HG03432 (cell line): ENCODE results near the gene ELFN1.

ENCODE experiments used
- ATAC-seq: cut with Tn5 transposase; IDR thresholded peaks from one replicate; pipeline ENCODE4 v1.9.1; 2021; ENCODE audit warnings: mild to moderate bottlenecking, moderate library complexity; ENCODE audit not compliant: unreplicated experiment

Gene ELFN1

DNA sequence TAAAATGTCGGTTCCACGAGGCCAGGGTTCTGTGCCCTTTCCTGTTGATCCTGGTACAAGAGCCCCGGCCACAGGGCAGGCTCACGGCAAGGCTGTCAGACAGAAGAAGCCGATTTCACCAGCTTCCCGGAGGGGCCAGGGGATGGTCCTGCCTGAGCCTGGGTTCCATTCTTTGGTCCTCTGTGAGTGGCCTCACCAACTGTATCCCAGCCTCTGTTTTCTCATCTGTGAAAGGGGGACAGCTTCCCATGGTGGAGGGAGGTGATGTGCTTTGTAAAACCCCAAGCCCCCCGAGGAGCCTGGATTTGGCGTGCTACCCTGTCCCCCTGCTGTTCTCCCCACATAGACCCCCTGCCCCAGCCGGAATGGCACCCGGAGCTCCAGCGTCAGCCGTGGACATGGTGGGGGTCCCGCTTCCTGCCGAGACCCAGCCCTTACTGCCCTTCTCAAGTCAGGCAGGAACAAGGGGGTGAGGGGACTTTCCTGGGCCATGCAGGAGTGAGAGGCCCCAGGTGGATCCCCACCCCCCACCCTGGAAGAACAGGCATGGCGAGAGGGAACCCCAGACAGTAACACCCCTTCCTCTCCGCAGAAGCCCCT lies 28.3 kb upstream of the ELFN1 start:
- no peak for ATAC-seq

- no peak for ATAC-seq
These were observed 27.8 kb upstream of the ELFN1 start for GRCh38 chr7:1642291-1642731.

- no peak for ATAC-seq
These were observed 26.6 kb upstream of the ELFN1 start for GRCh38 chr7:1643270-1644092.

- ATAC-seq = no peak
These were observed 25.6 kb upstream of the ELFN1 start for GRCh38 chr7:1644341-1645070.

DNA sequence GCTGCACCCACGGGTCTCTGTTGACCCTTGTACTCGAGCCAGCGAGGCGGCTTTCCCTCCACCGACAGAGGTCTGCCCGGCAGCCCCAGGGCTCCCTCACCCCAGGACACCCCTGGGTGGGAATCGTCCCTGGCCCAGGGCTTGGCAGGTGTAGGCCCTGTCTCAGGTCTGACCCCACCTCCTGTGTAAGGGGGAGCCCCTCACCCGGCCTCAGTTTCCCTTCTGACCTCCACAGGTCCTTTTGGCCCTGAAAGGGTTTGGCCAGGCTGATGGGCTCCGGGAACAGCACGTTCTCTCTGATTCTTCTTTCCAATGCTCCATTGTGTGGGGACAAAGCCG lies 25.0 kb upstream of the ELFN1 start:
- no peak for ATAC-seq

GRCh38 chr7:1645476-1645875 lies 24.6 kb upstream of the ELFN1 start:
- no peak for ATAC-seq

GRCh38 chr7:1646391-1646790 lies 23.7 kb upstream of the ELFN1 start:
- no peak for ATAC-seq

- no peak for ATAC-seq
These were observed 22.9 kb upstream of the ELFN1 start for GRCh38 chr7:1646957-1647891.

DNA sequence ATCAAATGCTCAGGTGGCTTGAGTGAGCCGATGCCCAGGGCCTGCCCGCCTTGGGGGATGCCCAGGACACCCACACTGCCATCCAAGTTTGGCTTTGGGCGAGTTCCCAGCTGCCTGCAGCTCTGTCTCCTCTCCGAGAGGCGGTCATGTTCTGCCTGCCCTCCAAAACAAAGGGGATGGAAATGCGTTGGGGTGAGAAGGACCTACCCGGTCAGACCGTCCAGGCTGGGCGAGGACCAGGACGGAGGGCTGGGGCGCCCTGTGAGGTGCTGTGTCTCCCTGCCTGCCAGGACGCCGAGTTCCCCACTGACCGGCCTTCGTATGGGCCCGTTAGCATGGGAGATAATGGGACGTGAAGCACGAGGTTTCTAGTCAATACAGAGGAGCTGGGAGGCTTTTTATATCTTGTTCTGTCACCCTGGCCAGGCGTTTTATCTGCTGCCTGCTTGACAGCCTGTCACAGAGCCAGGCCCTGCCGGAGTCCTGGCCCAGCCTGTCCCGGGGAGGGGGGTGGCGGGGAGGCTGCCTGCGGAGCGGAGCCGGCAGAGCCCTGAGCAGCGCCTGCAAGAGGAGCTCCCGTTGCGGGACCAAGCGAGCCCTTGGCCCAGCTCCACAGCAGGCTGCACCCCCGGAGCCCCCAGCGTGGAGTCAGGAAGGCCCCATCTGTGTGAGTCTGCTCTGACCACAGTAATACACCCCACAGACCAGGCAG lies 22.0 kb upstream of the ELFN1 start:
- ATAC-seq = no peak

DNA sequence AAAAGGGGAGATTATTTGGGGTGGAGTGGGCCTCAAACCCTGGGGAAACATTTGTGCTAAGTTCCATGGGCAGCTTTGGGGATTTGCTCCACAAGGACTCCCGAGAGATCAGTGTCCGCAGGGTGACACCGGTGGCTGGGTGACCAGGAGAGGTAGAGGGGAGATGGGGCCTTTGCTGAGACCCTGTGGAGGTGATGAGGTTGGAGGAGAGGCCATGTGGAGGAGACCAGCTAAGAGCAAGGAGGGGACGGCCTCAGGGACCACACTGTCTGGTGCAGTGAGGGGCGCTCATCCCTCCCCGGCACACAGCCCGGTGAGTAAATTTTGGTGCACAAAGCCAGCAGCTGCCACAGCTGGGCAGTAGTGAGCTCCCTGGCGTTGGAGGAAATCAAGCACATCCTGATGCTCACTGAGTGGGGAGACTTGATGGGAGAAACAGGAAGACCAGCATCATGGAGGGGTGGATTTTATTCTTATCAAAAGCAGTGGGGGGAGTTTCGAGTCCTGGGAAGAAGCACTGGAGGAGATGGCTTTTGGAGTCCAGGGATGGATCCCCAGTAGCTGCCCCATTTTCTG lies 20.2 kb upstream of the ELFN1 start:
- no peak for ATAC-seq

GRCh38 chr7:1650363-1651030 lies 19.6 kb upstream of the ELFN1 start:
- no peak for ATAC-seq

DNA sequence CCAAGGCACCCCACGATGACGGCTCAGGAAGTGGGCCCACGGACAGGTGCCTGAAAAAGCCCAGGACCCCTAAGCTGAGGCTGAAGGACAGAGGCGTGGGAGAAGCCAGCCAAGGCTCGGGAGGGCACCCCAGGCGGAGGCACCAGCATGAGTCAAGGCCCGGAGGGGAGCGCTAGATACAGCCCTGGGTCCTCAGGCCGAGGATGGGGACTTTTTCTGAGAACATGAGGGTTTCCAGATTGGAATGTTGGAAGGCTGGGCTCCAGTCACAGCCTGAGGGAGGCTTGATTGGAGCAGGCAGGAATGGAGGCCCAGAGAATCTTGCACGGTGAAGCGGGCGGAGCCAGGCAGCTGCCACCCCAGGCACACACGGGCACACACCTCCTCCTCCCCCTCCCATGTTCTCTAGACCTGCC lies 19.0 kb upstream of the ELFN1 start:
- ATAC-seq = no peak

DNA sequence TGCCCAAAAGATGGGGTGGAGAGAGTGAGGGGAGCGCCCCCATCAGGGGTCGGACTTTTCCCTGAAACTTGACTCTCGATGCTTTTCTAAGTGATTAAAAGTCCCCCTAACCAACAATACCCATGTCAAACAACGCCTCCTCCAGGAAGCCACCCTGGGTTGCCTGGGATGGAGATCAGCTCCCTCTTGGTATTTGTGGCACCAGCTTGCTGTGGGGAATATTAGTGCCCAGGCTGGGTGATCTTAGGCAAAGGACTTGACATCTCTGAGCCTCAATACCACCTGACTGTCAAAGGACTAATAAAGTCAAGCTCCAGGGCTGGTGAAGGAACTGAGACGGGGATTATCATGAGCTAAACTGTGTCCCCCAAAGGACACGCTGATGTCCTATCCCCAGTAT lies 18.2 kb upstream of the ELFN1 start:
- no peak for ATAC-seq

DNA sequence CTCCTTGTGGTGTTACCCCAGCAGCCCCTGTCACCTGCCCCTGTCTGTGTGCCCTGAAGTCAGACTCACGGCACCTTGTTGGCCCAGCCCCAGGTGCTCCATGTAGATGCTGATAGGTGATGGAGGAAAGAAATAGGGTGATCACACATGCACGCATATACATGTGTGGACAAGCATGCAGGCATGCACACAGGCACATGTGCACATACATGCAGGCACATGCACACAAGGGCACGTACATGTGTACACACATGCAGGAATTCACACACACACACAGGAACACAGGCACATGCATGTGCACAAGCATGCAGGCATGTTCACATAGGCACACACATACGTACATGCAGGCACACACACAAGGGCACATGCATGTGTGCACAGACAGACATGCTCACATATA lies 16.6 kb upstream of the ELFN1 start:
- no peak for ATAC-seq

DNA sequence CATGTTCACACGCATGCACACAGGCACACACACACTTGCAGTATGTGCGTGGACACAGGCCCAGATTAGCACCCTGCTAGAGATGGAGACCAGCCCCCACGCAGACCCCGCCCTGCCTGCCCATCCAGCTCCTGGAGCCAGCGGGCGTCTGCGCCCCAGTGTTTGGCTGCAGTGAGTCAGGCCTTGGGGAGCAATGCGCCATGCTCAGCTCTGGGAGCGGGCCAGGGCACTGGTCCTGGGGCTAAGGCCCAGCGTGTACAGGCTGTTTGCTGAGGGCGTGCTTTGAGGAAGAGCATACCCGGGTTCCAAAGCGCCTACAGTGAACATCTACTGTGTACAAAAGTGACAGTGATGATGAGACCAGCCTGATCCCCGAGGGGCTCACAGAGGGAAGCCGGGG lies 16.0 kb upstream of the ELFN1 start:
- no peak for ATAC-seq

- no peak for ATAC-seq
These were observed 15.2 kb upstream of the ELFN1 start for GRCh38 chr7:1654738-1655475.

DNA sequence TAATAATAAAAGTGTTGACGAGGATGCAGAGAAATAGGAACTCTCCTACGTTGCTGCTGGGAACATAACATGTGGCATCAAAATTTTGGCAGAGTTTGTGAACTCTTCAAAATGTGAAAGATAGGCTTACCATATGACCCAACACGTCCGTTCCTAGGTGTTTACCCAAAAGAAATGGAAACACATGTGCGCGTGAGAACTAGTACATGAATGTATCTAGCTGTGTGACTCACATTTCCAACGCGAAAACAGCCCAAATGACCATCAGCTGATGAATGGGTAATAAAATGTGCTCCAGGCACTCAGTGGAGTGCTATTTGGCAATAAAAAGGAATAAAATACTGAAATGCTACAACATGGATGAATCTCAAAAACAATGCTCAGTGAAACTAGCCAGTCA lies 10.4 kb upstream of the ELFN1 start:
- no peak for ATAC-seq

DNA sequence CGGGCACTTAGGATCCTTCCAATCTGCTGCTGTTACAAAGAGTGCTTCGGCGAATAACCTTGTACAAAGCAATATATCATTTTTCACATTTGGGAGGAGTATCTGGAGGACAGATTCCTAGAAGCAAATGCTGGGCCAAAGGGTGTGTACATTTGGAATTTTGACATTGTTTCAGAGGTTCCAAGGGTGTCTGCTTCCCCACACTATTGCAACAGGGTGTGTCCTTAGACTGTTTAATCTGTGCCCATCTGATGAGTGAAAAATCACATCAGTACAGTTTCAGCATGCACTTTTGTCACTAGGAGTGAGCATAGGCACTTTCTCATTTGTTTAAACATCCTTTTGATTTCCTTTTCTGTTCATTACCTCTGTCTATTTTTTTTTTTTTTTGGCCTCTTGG lies 8.6 kb upstream of the ELFN1 start:
- ATAC-seq = no peak

DNA sequence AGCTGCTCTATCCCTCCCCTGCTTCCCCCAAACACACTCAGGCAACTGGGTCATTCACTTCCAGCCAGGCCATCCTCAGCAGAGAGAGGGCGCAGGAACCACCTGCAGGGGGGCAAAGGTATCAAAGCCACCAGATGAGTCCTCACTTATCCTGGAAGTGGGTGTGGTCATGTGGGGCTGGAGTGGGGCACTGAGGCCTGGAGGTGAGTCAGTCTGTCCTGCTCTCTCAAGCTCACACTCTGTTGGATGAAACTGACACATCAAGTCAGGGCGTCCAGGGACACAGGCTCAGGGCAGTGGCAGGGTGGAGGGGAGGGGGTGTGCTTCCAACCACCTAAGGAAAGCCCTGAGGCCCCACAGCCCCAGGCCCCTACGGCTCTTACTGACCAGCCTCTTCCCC lies 8.0 kb upstream of the ELFN1 start:
- ATAC-seq = no peak
